Neural cell (in vitro differentiated cells): Measurements from ENCODE around the gene BMP2. TPM values are rescaled to one million over a fixed set of nuclear protein-coding genes. Genes with fewer than 3 reads are reported as not detected.

Source experiments
- H2AFZ ChIP-seq: fragments of 200-600, 300-800 bp; sonication (generic), shearing (Covaris generic); 2 replicates; pipeline ENCODE4 v1.6.0; 2014; ENCODE audit warnings: low read depth, mild to moderate bottlenecking, antibody characterized with exemption, low read length, moderate library complexity
- H3F3A ChIP-seq: fragments of 200-600 bp; shearing (Covaris generic); 2 replicates; pipeline ENCODE4 v1.6.1; 2016; ENCODE audit warnings: mild to moderate bottlenecking, moderate library complexity, mixed read lengths, antibody characterized with exemption, low read length; ENCODE audit not compliant: insufficient read depth, poor library complexity, severe bottlenecking
- H3K27ac ChIP-seq: fragments of 200-600, 300-800 bp; sonication (generic), shearing (Covaris generic); 2 replicates; pipeline ENCODE4 v1.5.1; 2014; ENCODE audit warnings: mild to moderate bottlenecking, low read length, moderate library complexity
- H3K27me3 ChIP-seq: fragments of 300-800, 200-600 bp; sonication (generic), shearing (Covaris generic); 2 replicates; pipeline ENCODE4 v1.6.0; 2014; ENCODE audit warnings: mild to moderate bottlenecking, low read depth, low read length, moderate library complexity; ENCODE audit not compliant: insufficient read depth
- H3K36me3 ChIP-seq: fragments of 300-800, 200-600 bp; sonication (generic), shearing (Covaris generic); 2 replicates; pipeline ENCODE4 v1.5.1; 2014; ENCODE audit warnings: mild to moderate bottlenecking, antibody characterized with exemption, low read length, moderate library complexity; ENCODE audit not compliant: insufficient read depth
- H3K4me2 ChIP-seq: fragments of 300-800, 200-600 bp; sonication (generic), shearing (Covaris generic); 2 replicates; pipeline ENCODE4 v1.6.0; 2014; ENCODE audit warnings: mild to moderate bottlenecking, low read length
- H3K4me3 ChIP-seq: fragments of 300-800, 200-600 bp; sonication (generic), shearing (Covaris generic); 2 replicates; pipeline ENCODE4 v1.5.1; 2014; ENCODE audit warnings: mild to moderate bottlenecking, low read length, moderate library complexity
- H3K79me2 ChIP-seq: fragments of 200-600 bp; shearing (Covaris generic); replicated peaks from 2 replicates; pipeline ENCODE4 v1.6.0; 2014; ENCODE audit warnings: mild to moderate bottlenecking, low read length, moderate library complexity; ENCODE audit not compliant: insufficient read depth
- H3K9ac ChIP-seq: fragments of 300-800, 200-600 bp; sonication (generic), shearing (Covaris generic); 2 replicates; pipeline ENCODE4 v1.6.1; 2016; ENCODE audit warnings: mild to moderate bottlenecking, low read length, mixed read lengths
- H3K9me2 ChIP-seq: fragments of 200-600 bp; shearing (Covaris generic); 2 replicates; pipeline ENCODE4 v1.6.1; 2016; ENCODE audit warnings: mild to moderate bottlenecking, low read length, mixed read lengths; ENCODE audit not compliant: insufficient read depth
- H3K9me3 ChIP-seq: fragments of 200-600, 300-800 bp; sonication (generic), shearing (Covaris generic); 2 replicates; pipeline ENCODE4 v1.6.1; 2016; ENCODE audit warnings: mild to moderate bottlenecking, mixed run types, low read length, moderate library complexity, mixed read lengths
- H4K20me1 ChIP-seq: fragments of 200-600 bp; shearing (Covaris generic); 2 replicates; pipeline ENCODE4 v1.6.1; 2016; ENCODE audit warnings: mild to moderate bottlenecking, mixed run types; ENCODE audit not compliant: insufficient read depth
- EP300 ChIP-seq: fragments of 450-650 bp; conservative IDR thresholded peaks from 2 replicates; pipeline ENCODE4 v1.6.1; 2014; ENCODE audit warnings: antibody characterized with exemption, mild to moderate bottlenecking, moderate library complexity; ENCODE audit not compliant: poor library complexity, severe bottlenecking
- EZH2 ChIP-seq: fragments of 200-600, 300-800 bp; shearing (Covaris generic), sonication (generic); IDR thresholded peaks from 2 replicates; pipeline ENCODE4 v1.6.1; 2014; ENCODE audit warnings: antibody characterized with exemption, low read length, borderline replicate concordance, mild to moderate bottlenecking; ENCODE audit not compliant: insufficient read depth, poor library complexity, severe bottlenecking
- MXI1 ChIP-seq: fragments of 450-650 bp; conservative IDR thresholded peaks from 2 replicates; pipeline ENCODE4 v1.6.1; 2014; ENCODE audit warnings: antibody characterized with exemption, mild to moderate bottlenecking; ENCODE audit not compliant: poor library complexity, severe bottlenecking
- POLR2AphosphoS5 ChIP-seq: IDR thresholded peaks from 2 replicates; pipeline ENCODE4 v1.6.1; 2012
- RAD21 ChIP-seq: fragments of 450-650 bp; conservative IDR thresholded peaks from 2 replicates; pipeline ENCODE4 v1.6.1; 2014; ENCODE audit warnings: antibody characterized with exemption, mild to moderate bottlenecking, moderate library complexity
- SMC3 ChIP-seq: fragments of 450-650 bp; conservative IDR thresholded peaks from 2 replicates; pipeline ENCODE4 v1.6.1; 2014; ENCODE audit warnings: antibody characterized with exemption, mild to moderate bottlenecking, moderate library complexity; ENCODE audit not compliant: poor library complexity
- TAF1 ChIP-seq: IDR thresholded peaks from 2 replicates; pipeline ENCODE4 v1.6.1; 2012; ENCODE audit warnings: low read depth
- polyA plus RNA-seq: library from polyadenylated mRNA; depleted of rRNA; stranded (reverse); fragments of >200 nt; gene quantifications from 2 replicates; pipeline ENCODE4 v1.2.3, GENCODE V29; 2014
- TF ChIP-seq, protein P1 (sequence below): fragments of 450-650 bp; IDR thresholded peaks from 2 replicates; pipeline ENCODE4 v1.5.1; 2014; ENCODE audit warnings: antibody characterized with exemption, mild to moderate bottlenecking, moderate library complexity; ENCODE audit not compliant: poor library complexity, severe bottlenecking
- TF ChIP-seq, protein P2 (sequence below): IDR thresholded peaks from 2 replicates; pipeline ENCODE4 v1.6.1; 2012; ENCODE audit warnings: borderline replicate concordance

Gene BMP2
- polyA plus RNA-seq, 1 donor from 2014 or later = 1.1 TPM

DNA sequence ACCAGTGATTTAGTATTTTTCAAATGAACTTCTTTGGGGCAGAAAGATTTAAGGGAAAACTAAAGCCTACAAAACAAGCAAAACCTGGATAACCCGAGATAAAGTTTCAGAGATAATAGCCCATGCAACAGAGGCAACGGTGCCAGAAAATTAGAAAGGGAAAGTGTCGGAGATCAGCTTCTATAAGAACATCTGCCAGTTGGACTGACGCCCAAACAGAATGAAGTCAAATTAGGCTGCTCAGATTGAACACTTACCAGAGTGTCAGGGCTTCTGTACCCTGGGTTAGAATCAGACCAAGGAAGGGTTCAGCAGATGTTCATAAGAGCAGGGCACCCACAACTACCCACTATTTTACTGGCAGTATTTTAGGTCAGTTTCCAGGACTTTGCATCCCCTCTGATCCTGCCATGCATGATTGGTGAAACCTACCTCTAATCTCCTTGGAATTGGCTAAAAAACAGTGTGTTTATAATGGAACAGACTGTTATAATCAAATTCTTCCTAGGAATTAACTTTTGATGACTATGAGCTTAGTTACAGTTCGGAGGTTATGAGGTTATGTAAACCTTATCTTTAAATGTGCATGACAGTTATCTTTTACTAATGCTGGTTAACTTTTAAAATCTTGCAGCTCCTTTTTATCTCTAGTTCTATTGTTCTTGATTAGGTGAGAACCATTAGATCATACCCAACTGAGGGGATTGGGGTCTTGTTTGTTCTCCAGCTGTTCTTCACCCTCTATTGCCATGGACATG is 13.1 kb downstream of the BMP2 start:
- no peaks in the 10 kb centered on the region for H3K27me3 ChIP-seq
- H3K27ac ChIP-seq = no peak overlapping the region
- H2AFZ ChIP-seq = no peak overlapping the region
- H4K20me1 ChIP-seq = no peaks in the 10 kb centered on the region
- no peaks in the 10 kb centered on the region for H3K79me2 ChIP-seq
- no peaks in the 10 kb centered on the region for H3K9me2 ChIP-seq
- H3K36me3 ChIP-seq = peaks cover 3% of the 10 kb centered on the region
- H3K4me3 ChIP-seq = no peak overlapping the region
- H3K4me2 ChIP-seq = no peak overlapping the region
- no peaks in the 10 kb centered on the region for H3K9me3 ChIP-seq
- H3K9ac ChIP-seq = no peak overlapping the region
- no peaks in the 10 kb centered on the region for H3F3A ChIP-seq
- TF ChIP-seq RAD21 (no peak), SMC3 (no peak), EP300 (no peak), EZH2 (no peak), MXI1 (no peak), TAF1 (no peak), POLR2AphosphoS5 (no peak)
- TF ChIP-seq, protein P1, sequence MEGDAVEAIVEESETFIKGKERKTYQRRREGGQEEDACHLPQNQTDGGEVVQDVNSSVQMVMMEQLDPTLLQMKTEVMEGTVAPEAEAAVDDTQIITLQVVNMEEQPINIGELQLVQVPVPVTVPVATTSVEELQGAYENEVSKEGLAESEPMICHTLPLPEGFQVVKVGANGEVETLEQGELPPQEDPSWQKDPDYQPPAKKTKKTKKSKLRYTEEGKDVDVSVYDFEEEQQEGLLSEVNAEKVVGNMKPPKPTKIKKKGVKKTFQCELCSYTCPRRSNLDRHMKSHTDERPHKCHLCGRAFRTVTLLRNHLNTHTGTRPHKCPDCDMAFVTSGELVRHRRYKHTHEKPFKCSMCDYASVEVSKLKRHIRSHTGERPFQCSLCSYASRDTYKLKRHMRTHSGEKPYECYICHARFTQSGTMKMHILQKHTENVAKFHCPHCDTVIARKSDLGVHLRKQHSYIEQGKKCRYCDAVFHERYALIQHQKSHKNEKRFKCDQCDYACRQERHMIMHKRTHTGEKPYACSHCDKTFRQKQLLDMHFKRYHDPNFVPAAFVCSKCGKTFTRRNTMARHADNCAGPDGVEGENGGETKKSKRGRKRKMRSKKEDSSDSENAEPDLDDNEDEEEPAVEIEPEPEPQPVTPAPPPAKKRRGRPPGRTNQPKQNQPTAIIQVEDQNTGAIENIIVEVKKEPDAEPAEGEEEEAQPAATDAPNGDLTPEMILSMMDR = no peak
- TF ChIP-seq, protein P2, sequence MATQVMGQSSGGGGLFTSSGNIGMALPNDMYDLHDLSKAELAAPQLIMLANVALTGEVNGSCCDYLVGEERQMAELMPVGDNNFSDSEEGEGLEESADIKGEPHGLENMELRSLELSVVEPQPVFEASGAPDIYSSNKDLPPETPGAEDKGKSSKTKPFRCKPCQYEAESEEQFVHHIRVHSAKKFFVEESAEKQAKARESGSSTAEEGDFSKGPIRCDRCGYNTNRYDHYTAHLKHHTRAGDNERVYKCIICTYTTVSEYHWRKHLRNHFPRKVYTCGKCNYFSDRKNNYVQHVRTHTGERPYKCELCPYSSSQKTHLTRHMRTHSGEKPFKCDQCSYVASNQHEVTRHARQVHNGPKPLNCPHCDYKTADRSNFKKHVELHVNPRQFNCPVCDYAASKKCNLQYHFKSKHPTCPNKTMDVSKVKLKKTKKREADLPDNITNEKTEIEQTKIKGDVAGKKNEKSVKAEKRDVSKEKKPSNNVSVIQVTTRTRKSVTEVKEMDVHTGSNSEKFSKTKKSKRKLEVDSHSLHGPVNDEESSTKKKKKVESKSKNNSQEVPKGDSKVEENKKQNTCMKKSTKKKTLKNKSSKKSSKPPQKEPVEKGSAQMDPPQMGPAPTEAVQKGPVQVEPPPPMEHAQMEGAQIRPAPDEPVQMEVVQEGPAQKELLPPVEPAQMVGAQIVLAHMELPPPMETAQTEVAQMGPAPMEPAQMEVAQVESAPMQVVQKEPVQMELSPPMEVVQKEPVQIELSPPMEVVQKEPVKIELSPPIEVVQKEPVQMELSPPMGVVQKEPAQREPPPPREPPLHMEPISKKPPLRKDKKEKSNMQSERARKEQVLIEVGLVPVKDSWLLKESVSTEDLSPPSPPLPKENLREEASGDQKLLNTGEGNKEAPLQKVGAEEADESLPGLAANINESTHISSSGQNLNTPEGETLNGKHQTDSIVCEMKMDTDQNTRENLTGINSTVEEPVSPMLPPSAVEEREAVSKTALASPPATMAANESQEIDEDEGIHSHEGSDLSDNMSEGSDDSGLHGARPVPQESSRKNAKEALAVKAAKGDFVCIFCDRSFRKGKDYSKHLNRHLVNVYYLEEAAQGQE = no peak

DNA sequence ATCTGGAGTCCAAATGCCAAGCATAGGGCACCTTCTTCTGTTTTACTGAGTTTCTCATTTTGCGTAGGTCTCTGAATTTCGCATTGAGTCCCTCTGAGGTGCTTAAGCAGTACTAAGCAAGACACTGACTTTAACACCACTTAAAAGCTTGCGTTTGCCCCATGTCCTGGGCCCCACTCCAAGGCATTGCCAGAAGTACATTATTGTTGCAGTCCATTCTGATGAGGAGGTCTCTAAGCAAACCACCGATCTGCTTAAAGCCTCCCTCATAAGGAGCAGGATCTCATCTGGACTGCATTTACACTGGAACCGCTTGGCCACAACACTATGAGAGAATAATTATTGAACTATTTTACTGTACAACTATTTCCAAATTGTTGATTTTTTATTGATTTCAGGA is 16.3 kb downstream of the BMP2 start:
- no peaks in the 10 kb centered on the region for H4K20me1 ChIP-seq
- no peak overlapping the region for H3K4me3 ChIP-seq
- no peak overlapping the region for H3K4me2 ChIP-seq
- H3K36me3 ChIP-seq = no peaks in the 10 kb centered on the region
- TF ChIP-seq RAD21 (no peak), SMC3 (no peak), MXI1 (no peak), POLR2AphosphoS5 (no peak)
- TF ChIP-seq, protein P1 = no peak
- no peak overlapping the region for H2AFZ ChIP-seq
- H3F3A ChIP-seq = no peaks in the 10 kb centered on the region
- no peak overlapping the region for H3K9ac ChIP-seq
- no peaks in the 10 kb centered on the region for H3K9me2 ChIP-seq
- H3K27ac ChIP-seq = no peak overlapping the region
- H3K9me3 ChIP-seq = no peaks in the 10 kb centered on the region
- no peaks in the 10 kb centered on the region for H3K79me2 ChIP-seq
- H3K27me3 ChIP-seq = no peaks in the 10 kb centered on the region
